Dermis microvascular lymphatic vessel endothelial cell (primary cell): ENCODE measurements around the gene PFKP. TPM values are rescaled to one million over a fixed set of nuclear protein-coding genes. Genes with fewer than 3 reads are reported as not detected.

ENCODE experiments used
- DNase-seq, 2 donors: peaks; one replicate each; pipeline versions ENCODE4 v3.0.0 to v3.0.0-alpha.2; 2010; ENCODE audit warnings: low read depth in 2 of 2
- total RNA-seq: library from RNA; depleted of rRNA; stranded (reverse); fragments of >200 nt; gene quantifications from 2 replicates; pipeline ENCODE4 v1.2.1, GENCODE V29; 2014

The PFKP gene
- total RNA-seq, 1 donor from 2014 or later = 166 TPM

DNA sequence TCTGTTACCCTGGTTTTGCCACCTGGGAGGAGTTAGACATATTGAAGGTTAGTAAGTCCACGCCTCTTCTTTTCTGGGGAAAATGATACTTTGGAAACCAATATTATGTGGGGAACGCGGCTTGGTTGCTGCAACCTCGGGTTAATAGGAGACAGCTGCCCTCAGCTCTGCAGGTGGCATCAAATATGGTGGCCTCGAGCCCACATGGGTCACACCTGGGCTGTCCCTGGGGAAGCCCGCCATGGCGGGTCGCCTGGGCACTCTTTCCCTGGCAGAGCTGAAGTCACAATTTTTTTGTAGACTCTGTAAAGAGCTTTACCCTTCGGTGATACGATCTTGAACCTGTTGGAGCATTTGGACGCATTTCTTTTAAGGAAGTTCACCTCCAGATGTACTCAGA, 2.5 kb downstream of the PFKP start:
- DNase-seq = no peak

DNA sequence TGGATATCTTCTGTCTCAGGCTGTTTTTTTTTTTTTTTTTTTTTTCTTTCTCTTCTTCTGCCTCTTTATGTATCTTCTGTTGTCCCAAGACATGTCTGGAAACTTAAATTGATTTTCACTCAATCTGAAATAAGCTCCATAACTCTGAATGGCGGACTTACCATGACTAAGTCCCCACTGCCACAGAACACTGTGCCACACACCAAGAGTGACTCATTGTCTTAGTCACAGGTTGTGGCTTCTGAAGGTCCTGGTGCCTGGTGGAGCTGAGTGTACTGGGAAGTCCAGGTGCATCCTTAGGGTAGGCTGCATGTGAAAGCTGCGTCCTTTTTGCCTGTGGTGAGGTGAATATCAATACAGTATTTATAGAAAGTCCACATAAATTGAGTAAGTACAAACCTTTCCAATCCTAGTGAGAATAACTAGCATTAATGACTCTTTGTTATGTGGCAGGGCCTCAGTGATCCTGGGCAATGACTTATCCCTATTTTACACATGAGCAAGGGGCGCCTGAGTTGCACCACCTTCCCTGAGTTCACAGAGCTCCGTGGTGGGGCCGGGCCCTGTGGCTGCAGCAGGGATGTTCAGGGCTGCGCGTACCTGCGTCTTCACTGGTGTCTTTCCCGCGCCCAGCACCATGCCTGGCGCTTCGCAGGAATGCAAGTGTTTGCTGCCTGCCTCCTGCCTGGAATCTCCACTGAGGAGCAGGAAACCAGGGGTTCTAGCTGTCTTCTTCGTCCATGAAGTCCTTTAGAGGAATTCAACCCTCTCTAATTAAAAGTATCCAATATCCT, 4.3 kb downstream of the PFKP start:
- peak in 1 of 2 donors; percentile 98 for DNase-seq

DNA sequence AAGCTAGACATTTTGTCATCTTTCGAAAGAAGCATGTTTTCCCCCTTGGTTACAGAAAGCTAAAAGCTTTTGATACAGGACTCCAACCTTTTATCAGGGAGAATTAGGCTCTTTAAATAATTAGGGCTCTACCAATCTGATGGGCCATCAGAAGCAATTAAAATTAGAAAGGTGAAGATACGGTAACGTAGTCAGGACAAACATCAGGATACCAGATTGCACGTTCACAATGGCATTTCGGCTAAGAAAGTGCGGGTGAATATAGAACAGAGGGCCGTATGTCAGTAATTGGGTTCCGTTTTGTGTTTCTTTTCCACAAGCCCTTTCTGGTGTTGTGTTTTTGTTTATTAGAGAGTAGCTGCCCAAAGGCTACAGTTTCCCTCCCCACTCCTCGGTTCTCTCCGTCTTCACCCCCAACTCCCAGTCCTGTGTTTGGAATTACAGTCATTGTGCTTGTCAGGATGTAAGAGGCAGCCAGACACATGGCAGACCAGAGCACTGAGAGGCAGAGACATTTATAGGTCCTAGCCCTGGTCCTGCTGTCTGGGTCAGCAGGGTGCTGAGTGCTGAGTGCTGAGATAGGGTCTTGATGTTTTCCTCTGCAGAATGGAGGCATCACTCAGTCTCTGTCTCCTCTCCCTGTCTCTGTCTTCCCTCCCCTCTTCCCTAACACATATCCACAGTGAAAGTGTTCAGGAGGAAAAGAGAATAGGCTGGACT, 5.5 kb downstream of the PFKP start:
- no peak for DNase-seq

DNA sequence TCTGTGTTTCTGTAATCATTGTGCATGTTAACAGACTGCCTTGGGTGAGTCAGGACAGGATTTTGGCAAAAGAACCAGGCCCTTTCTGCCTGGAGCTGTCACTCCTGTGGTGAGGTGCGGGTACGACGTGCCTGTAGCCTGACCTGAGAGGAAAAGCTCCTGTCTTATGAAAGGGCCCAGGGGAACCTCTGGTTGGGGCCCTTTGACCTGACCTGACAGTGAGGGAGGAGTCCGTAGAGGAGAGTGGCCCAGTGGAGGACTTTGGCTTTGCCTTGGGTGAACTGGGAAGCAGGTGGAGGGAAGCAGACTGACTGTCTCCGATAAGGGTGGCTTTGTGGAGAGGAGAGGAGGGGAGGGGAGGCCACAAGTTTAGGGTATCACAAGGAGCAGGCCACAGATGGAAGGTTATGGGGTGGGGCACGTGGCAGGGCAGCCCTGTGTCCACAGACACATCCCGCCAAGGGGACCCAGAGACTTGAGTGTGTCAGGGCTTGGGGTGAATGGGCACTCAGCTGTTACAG, 6.9 kb downstream of the PFKP start:
- DNase-seq = no peak

- DNase-seq = no peak
Observed at GRCh38 chr10:3074985-3075600, 7.7 kb downstream of the PFKP start.

DNA sequence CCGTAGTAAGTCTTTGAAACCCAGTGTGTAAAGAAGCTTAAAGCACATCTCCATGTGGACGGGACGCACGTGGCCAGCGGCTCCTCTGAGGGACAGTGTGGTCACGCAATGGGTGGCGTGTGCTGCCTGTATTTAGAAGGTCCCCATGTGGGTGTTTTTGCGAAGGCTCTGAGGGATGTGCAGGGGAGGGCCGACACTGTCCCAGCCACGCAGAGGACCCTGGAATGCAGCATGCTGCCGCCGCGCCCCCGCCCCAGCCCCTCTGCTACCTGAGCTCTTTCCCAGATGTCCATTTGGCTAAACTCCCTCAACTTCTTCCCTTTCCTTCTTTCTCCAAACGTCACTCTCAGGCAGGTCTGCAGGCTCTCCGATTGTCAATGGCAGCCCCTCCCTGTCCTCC, 8.8 kb downstream of the PFKP start:
- DNase-seq = no peak

DNA sequence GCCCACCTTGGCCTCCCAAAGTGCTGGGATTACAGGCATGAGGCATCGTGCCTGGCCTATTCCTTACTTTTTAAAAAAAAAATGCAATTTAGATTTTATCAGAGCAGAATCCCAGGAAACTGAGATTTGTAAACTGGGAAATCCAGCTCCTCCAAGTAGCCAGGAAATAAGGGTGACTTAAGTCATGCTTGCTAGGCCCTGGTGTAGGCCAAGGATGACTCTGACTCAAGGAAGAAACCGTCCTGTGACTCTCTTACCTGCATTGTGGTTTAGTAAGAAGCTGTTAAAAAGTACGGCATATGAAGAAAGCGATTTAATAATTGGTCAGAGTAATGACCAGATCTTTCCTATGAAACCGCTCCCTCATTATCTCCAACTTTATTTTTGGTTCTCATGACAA, 10.2 kb downstream of the PFKP start:
- DNase-seq = no peak

DNA sequence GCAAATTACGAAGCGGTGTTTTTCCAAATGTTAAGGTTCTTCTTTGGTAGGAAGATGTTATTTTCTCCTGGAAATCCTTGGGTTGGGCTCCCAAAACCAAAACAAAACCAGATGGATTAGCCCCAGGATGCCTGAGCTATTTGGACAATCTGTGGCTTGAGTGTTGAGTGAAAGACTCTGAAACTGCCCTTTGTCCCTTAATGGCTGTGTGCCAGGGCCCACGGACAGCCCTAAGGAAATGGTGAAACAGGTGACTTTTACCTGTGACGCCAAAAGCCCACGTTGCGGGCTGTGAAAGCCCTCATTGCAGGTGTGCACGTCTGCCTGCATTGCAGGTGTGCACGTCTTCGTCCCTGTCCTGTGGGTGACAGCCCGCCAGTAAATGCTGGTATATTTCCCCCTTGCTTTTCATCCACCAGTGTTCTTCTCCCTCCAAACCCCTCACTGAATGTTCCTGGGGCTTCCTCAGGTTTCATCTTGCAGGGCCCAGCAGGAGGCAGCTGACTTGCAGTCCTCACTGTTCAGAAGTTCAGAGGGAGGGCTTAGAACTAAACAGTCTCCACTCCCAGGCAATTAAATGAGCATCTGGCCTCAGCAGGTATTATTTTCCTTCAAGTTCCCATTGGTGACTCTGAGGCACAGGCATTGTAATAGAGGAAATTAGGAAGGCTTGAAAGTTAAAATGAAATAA, 10.7 kb downstream of the PFKP start:
- no peak for DNase-seq

DNA sequence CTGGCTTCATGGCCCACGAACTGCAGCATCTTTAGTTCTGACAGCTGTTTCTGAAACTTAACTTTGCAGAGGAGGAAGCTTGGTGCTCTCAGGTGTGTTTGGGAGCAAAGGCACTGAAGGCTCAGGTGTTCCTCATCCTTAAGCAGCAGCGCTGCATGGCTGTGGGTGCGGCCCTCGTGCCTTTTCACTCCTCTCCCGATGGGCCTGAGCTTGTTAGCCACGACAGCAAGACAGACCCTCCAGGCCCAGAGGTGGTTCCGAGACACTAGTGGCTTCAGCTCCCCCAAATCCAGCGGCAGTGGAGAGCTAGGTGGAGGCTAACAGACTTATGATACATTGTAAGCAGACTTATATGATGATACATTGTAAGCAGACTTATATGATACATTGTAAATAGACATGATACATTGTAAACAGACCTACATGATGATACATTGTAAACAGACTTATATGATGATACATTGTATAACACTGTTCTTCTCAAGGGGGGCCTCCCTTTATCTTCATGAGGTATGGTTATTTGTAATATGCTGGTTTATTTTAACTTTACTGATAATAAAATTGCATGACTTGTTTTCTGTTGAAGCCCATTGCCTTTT, 14.1 kb downstream of the PFKP start:
- no peak for DNase-seq

DNA sequence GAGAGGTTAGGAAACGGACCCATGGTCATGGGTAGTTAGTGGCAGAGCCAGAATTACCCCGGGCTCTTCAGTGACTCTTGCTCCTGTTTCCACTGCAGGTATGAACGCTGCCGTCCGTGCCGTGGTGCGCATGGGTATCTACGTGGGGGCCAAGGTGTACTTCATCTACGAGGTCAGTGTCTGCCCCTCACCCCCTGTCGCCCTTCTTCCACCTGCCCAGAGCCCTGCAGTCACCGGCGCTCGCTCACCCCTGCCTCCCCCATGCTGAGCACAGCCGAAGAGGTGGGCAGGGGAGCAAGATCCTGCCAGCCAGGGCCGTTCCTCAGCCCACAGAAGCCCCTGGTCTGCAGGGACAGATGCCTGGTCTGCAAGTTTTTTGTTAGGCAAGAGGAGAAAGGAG, 14.9 kb downstream of the PFKP start:
- no peak for DNase-seq

GRCh38 chr10:3085785-3086567, 18.6 kb downstream of the PFKP start:
- peak in 1 of 2 donors; percentile 35 for DNase-seq

DNA sequence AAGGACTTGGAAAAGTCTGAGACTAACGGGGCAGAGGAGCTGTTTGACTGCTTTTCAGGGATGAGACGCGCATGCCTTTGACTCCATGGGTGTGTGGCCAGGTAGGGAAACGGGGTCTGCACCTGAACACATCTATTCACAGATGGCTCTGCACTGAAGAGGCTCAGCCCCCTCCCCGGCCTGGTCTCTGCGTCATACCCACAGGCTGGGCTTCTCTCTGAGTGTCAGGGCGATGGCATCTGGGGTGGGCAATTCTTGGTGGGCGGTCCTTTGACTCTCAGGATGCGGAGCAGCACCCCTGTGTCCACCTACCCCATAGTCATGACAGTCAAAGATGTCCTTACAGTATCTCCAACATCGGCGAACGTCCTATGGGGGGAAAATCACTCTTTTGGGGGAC, 23.0 kb downstream of the PFKP start:
- no peak for DNase-seq

DNA sequence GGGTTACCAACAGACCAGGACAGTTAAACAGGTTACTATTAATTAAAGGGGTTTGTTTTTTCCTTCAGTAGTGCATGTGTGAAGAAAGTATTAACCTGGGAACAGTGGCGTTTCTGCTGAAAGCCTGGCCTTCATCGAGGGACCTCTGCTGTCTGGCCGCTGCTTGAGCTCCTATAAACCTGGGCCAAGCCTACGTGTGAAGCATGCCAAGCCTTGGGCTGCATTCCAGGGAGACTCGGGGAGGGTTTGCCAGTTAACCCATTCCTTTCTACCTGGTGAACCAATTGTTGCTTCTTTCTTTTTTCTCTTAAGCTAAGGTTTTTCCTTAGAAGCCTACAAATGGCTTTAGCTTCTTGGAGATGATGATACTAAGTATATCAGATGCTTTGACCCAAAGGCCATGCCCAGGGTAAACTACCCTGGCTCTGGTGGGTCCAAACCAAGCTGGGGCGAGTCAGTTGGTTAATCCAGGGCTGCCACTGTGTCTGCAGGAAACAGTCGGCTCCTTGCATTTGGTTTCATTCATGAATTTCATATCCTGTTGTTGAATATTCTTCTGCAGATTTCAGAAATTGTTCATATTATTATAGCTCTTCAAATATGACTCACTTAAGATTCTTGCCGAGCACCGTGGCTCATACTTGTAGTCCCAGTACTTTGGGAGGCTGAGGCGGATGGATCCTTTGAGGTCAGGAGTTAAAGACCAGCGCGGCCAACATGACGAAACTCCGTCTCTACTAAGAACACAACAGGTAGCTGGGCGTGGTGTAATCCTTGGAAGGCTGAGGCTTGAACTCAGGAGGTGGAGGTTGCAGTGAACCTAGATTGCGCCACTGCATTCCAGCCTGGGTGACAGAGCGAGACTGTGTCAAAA, 23.8 kb downstream of the PFKP start:
- DNase-seq = peak in 1 of 2 donors; percentile 87

DNA sequence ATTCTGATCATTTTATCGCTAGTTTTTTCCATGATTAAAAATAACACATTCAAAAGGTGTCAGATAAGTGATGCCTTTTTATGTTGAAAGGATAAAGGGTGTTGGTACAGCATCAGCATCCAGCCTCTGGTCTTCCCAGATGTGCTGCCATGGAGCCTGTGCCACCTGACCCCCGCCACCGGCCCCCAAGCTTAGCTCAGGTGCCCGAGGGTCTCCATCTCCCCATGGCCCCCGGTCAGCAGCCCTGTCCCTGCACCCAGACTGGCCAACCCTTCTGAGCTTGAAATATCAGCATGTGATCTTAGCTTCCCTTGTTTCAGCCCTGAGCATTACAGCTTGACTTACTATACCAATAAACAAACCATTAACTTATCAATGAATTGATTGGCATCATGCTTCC, 24.6 kb downstream of the PFKP start:
- DNase-seq = no peak

DNA sequence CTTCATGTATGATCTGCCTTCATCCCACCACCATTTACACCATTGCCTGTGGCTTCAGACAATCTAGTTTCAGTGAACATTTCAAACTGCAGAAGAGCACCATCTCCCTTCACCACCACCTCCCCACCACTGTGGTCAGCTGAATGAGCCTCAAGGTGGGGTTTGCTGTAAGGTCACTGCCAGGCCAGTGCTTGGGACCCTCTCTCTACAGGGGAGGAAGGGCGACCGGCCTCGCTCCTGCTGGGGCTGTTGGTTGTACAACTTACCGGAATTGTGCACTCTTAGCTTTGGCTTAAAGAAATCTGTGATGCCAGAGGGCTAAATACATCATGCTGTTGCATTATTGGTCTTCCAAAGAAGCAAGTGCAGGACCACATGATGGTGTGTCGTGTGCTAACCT, 26.6 kb downstream of the PFKP start:
- no peak for DNase-seq

- peak in 1 of 2 donors; percentile 29 for DNase-seq
Observed at GRCh38 chr10:3094609-3095036, 27.3 kb downstream of the PFKP start.

DNA sequence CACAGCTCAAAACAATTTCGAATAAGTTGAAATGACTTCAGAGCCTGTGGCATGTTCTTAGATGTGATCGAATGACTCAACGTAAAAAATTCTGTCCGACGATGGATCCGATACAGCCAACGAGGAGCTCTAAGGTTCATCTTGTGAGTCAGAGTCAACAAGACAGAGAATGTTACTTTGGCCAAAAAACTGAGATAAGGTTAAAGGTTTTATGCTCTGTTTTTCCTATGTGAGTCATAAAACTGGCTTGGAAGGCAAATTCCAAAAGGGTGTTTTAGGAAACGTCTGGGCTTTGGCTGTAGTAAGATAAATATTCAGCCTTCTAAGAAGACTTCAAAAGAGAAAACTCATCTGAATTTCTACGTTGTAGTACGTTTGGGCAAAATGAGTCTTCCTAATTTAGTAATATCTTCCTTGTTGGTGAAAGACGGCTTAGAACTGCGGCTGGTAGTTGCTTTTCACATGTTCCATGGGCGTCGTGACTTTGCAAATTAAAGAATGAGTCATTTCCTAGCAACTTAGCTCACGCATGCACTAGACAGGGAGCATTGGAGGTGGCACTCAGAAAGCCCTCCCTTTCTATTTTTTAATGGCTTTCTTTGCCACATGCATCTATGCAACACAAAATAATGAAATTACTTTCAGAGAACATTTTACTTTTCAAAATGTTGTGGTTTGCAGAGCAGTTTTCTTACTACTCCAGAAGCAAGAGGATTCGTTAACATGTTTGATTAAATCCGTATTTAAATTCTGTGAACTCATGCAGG, 28.2 kb downstream of the PFKP start:
- DNase-seq = peak; percentile 81 to 98

DNA sequence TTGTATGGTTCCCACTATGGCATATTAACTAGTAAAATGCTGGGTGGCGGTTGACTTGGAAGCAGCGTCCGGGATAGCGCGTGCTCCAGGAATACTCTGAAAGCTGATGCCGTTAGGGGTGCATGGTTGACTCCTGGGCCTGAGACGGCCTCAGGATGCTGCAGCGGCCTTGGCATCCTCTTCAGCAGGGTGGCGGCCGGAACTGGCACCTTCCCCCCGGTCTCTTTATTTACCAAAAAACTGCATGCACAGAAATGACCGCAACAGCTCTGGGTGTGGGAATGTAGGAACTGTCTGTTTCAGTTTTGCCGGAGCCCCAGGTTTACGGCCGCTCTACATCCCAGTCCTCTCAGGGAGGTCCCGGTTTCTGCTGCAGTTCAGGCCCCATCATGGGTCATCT, 28.8 kb downstream of the PFKP start:
- peak in 1 of 2 donors; percentile 32 for DNase-seq

- DNase-seq = no peak
Observed at GRCh38 chr10:3097160-3097559, 29.8 kb downstream of the PFKP start.
